DND-41 (cell line): ENCODE results near the gene VPS52.

Experiments
- ATAC-seq: fragments of 200-7000 bp; cut with Tn5 transposase; 3 replicates; pipeline ENCODE4 v1.9.1; 2021; ENCODE audit warnings: low read depth; ENCODE audit not compliant: insufficient read depth
- DNase-seq: peaks from one replicate; pipeline ENCODE4 v3.0.0-alpha.2; 2020
- H2AFZ ChIP-seq: 2 replicates; pipeline ENCODE4 v1.6.0; 2012; ENCODE audit warnings: low read depth, low read length
- H3K27ac ChIP-seq: 2 replicates; pipeline ENCODE4 v1.5.1; 2012; ENCODE audit warnings: low read length, inconsistent platforms
- H3K27me3 ChIP-seq: fragments of 200-600 bp; sonication (generic); 2 replicates; pipeline ENCODE4 v1.6.0; 2012; ENCODE audit warnings: low read length, mild to moderate bottlenecking, inconsistent platforms; ENCODE audit not compliant: insufficient read depth, poor library complexity
- H3K36me3 ChIP-seq: 2 replicates; pipeline ENCODE4 v1.5.1; 2012; ENCODE audit warnings: low read length, inconsistent platforms; ENCODE audit not compliant: insufficient read depth
- H3K4me1 ChIP-seq: 2 replicates; pipeline ENCODE4 v1.5.1; 2012; ENCODE audit warnings: mild to moderate bottlenecking, low read length; ENCODE audit not compliant: insufficient read depth
- H3K4me2 ChIP-seq: 2 replicates; pipeline ENCODE4 v1.6.0; 2012; ENCODE audit warnings: mild to moderate bottlenecking, moderate library complexity, low read length, inconsistent platforms; ENCODE audit not compliant: insufficient read depth
- H3K4me3 ChIP-seq, 2 experiments: fragments of 200-600 bp in 1 of 2; shearing (Covaris generic) in 1 of 2; 2 replicates each; pipeline ENCODE4 v1.5.1; 2012 to 2016; ENCODE audit warnings: inconsistent platforms in 2 of 2, low read length in 2 of 2, mild to moderate bottlenecking in 2 of 2, low read depth in 1 of 2, moderate library complexity in 1 of 2
- H3K79me2 ChIP-seq: 2 replicates; pipeline ENCODE4 v1.6.0; 2012; ENCODE audit warnings: low read length, inconsistent platforms; ENCODE audit not compliant: insufficient read depth
- H3K9ac ChIP-seq: 2 replicates; pipeline ENCODE4 v1.6.0; 2012; ENCODE audit warnings: low read depth, mild to moderate bottlenecking, inconsistent platforms, low read length, moderate library complexity
- H3K9me3 ChIP-seq: 2 replicates; pipeline ENCODE4 v1.5.1; 2012; ENCODE audit warnings: low read length, moderate library complexity, mild to moderate bottlenecking, inconsistent platforms; ENCODE audit not compliant: insufficient read depth, severe bottlenecking
- H4K20me1 ChIP-seq: 2 replicates; pipeline ENCODE4 v1.6.0; 2012; ENCODE audit warnings: low read length; ENCODE audit not compliant: insufficient read depth
- CTCF ChIP-seq: IDR thresholded peaks from 2 replicates; pipeline ENCODE4 v1.5.1; 2012; ENCODE audit warnings: borderline replicate concordance, low read length, moderate library complexity, mild to moderate bottlenecking; ENCODE audit not compliant: poor library complexity, severe bottlenecking; ENCODE audit errors: extremely low read depth
- EZH2 ChIP-seq: IDR thresholded peaks from 3 replicates; pipeline ENCODE4 v1.6.1; 2012; ENCODE audit warnings: borderline replicate concordance, low read depth, mild to moderate bottlenecking, moderate library complexity, low read length, inconsistent platforms; ENCODE audit not compliant: severe bottlenecking

VPS52 gene

GRCh38 chr6:33292996-33293682, 21.5 kb upstream of the VPS52 start:
- Histone ChIP-seq H3K36me3 (peaks cover 60% of the 10 kb centered on the region), H3K9me3 (no peaks in the 10 kb centered on the region), H3K4me1 (peaks cover 40% of the 10 kb centered on the region), H3K27me3 (no peaks in the 10 kb centered on the region), H3K4me3 (no peak overlapping the region), H3K79me2 (peaks cover 40% of the 10 kb centered on the region), H3K4me2 (no peak overlapping the region), H3K9ac (no peak overlapping the region), H4K20me1 (no peaks in the 10 kb centered on the region), H2AFZ (no peak overlapping the region), H3K27ac (no peak overlapping the region)
- TF ChIP-seq EZH2 (no peak), CTCF (no peak)
- DNase-seq = no peak
- ATAC-seq = no peak

GRCh38 chr6:33290459-33290858, 18.8 kb upstream of the VPS52 start:
- Histone ChIP-seq H3K4me2 (peak overlapping the region; percentile 91), H3K4me3 (peak overlapping the region; percentile 75 to 92; a peak in 3 of 4 replicates), H4K20me1 (no peaks in the 10 kb centered on the region), H3K9me3 (no peaks in the 10 kb centered on the region), H3K36me3 (peaks cover 66% of the 10 kb centered on the region), H2AFZ (no peak overlapping the region), H3K27ac (peak overlapping the region; percentile 88), H3K79me2 (peaks cover 43% of the 10 kb centered on the region), H3K4me1 (peaks cover 36% of the 10 kb centered on the region), H3K9ac (peak overlapping the region; percentile 72), H3K27me3 (no peaks in the 10 kb centered on the region)
- ATAC-seq (no peak), DNase-seq (no peak)
- TF ChIP-seq CTCF (no peak), EZH2 (no peak)

GRCh38 chr6:33289784-33290315, 18.2 kb upstream of the VPS52 start:
- H4K20me1 ChIP-seq = no peaks in the 10 kb centered on the region
- peak overlapping the region; percentile 88 for H3K27ac ChIP-seq
- peaks cover 62% of the 10 kb centered on the region for H3K36me3 ChIP-seq
- H2AFZ ChIP-seq = peak overlapping the region; percentile 91
- no peak for TF ChIP-seq CTCF
- TF ChIP-seq EZH2 = no peak
- DNase-seq (no peak), ATAC-seq (no peak; the same call in 2 of the 3 replicates)
- H3K4me3 ChIP-seq = peak overlapping the region; percentile 75 to 92
- peak overlapping the region; percentile 72 for H3K9ac ChIP-seq
- H3K4me2 ChIP-seq = peak overlapping the region; percentile 91
- peaks cover 43% of the 10 kb centered on the region for H3K79me2 ChIP-seq
- H3K9me3 ChIP-seq = no peaks in the 10 kb centered on the region
- no peaks in the 10 kb centered on the region for H3K27me3 ChIP-seq
- H3K4me1 ChIP-seq = peaks cover 35% of the 10 kb centered on the region
